Thyroid gland (tissue), 4 donors: ENCODE results near the gene SCN3A.

Source experiments
- CTCF ChIP-seq, 6 experiments: fragments of 200-600 bp in 3 of 6; fragments of 450-650 bp in 3 of 6; sonication (generic) in 3 of 6; IDR thresholded peaks; one replicate each; pipeline ENCODE4 v1.5.1; 2016 to 2019; ENCODE audit warnings: antibody characterized with exemption in 6 of 6, mild to moderate bottlenecking in 2 of 6, inconsistent platforms in 1 of 6, moderate library complexity in 1 of 6
- POLR2A ChIP-seq, 2 donors: fragments of 450-650 bp; IDR thresholded peaks; one replicate each; pipeline ENCODE4 v1.6.1; 2017; ENCODE audit warnings: antibody characterized with exemption in 2 of 2, mild to moderate bottlenecking in 2 of 2, moderate library complexity in 1 of 2

- TF ChIP-seq POLR2A (IDR thresholded peaks at IDR 0.05) (no peak), CTCF (IDR thresholded peaks at IDR 0.05) (no peak)
Measured at GRCh38 chr2:165120740-165121467, 82.9 kb downstream of the SCN3A start.
